Endometrial microvascular endothelial cells (primary cell): ENCODE measurements around the gene KDM6A. TPM values are rescaled to one million over a fixed set of nuclear protein-coding genes. Genes with fewer than 3 reads are reported as not detected.
"Not testable (repeated sequence)": the region's sequence is repeated elsewhere in the genome, so short reads cannot be mapped to it uniquely, and the experiment has no call there.

Experiments
- in situ Hi-C: cut with HindIII; loops from 2 replicates; pipeline ENCODE4 v1.10.0; 2017; ENCODE audit warnings: low sequenced_read_pairs, low pct_unique_long_range_greater_than_20kb; ENCODE audit errors: inconsistent ontology term
- total RNA-seq: library from RNA; depleted of rRNA; stranded (reverse); fragments of >200 nt; gene quantifications from one replicate; pipeline ENCODE4 v1.2.3, GENCODE V29; 2015; ENCODE audit errors: inconsistent ontology term

Gene KDM6A
- total RNA-seq, 1 donor from 2014 or later: 10.4 TPM

DNA sequence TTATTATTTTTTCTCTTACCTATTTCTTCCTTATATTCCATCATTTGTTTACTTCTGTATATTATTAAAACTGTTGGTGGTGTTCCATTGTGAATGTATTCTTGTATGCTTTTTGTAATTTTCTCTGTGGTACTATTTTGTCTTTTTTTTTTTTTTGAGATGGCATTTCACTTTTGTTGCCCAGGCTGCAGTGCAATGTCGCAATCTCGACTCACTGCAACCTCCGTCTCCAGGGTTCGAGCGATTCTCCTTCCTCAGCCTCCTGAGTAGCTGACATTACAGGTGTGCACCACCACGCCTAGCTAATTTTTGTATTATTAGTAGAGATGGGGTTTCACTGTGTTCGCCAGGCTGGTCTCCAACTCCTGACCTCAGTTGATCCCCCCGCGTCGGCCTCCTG lies 8.6 kb downstream of the KDM6A start:
- in situ Hi-C loops: no loop called here

DNA sequence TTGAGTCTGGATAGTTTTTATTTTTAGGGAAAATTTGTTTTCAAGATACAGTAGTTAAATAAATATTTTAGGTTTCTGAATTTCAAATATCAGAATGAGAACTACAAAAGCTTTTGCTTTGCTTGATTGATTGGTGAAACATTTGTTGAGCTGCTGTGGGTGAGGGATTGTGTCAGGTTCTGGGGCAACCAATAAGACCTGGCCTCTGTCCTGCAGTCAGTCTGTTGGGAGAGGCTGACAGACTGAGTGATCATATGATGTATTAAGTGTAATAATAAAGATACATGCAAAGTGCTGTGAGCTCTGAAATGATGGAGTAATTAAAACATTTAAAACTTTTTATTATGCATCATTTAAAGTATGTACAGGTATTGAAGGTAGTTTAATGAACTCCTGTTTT lies 9.6 kb downstream of the KDM6A start:
- in situ Hi-C loops: no loop called here

GRCh38 chrX:44884944-44885343 lies 12.0 kb downstream of the KDM6A start:
- in situ Hi-C loops: no loop called here

DNA sequence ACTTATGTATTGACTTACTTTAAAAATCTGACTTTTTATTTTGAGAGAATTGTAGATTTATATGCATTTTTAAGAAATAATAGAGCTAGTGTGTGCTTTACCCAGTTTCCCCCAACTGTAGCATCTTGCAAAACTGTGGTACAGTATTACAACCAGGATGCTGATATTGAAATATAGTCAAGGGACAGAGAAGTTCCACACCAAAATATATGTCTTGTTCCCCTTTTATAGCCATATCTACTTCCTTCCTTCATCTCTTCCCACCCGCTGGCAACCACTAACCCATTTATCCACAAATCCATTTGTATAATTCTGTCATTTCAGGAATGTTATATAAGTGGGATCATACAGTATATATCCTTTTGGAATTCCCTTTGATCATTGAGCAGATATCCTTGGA lies 16.8 kb downstream of the KDM6A start:
- in situ Hi-C loops: no loop called here

GRCh38 chrX:44890247-44890646 lies 17.3 kb downstream of the KDM6A start:
- in situ Hi-C loops: no loop called here

DNA sequence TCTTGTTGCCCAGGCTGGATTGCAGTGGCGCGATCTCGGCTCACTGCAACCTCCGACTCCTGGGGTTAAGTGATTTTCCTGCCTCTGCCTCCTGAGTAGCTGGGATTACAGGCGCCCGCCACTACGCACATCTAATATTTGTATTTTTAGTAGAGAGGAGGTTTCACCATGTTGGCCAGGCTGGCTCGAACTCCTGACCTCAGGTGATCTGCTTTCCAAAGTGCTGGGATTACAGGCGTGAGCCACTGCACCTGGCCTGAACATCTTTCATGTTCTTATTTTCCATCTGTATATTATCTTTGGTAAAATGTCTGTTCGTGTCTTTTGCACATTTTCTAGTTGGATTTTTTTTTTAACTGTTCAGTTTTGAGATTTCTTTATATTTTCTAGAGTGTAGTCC lies 17.7 kb downstream of the KDM6A start:
- in situ Hi-C loops: not testable (repeated sequence)

DNA sequence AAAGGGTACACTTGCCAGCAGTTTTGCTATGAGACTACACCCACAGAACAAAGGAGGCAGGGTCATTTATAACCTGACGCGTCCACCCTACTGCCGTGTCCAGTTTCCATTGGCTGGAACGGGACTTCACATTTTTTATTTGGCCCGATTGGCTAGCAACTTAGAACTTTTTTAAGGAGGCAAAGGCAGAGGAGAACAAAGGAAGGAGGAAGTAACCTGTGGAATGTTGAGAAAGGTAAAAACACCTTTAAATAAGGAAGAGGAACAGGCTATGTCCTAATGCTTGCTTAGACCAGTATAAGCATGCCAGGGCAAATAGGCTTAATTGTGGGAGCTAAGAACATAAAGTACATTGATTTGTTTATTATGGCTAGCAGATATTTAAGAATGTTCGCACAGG lies 18.7 kb downstream of the KDM6A start:
- in situ Hi-C loops: no loop called here

DNA sequence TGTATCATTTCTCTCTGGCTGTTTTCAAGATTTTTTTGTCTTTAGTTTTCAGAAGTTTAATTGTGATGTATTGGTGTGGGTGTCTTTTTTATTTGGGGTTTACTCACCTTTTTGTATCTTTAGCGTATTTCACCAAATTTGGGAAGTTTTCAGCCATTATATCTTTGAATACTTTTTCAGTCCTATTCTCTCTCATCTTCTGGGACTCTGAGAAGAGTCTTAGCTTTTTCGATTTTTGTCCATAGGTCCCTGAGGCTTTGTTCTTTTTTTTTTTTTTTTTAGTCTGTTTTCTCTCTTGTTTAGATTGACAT lies 23.8 kb downstream of the KDM6A start:
- in situ Hi-C loops: no loop called here

DNA sequence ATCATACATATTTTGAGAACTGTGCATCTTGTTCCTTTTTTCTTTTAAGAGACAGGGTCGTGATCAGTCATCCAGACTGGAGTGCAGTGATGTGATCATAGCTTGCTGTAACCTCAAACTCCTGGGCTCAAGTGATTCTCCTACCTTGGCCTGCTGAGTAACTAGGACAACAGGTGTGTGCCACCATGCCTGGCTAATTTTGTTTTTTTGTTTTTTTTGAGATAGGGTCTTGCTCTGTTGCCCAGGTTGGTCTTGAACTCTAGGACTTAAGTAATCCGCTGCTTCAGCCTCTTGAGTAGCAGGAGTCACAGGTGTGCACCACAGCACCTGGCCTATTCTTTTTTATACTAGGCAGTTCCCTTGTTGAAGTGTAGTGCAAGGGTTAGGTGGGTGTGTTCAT lies 24.6 kb downstream of the KDM6A start:
- in situ Hi-C loops: no loop called here

DNA sequence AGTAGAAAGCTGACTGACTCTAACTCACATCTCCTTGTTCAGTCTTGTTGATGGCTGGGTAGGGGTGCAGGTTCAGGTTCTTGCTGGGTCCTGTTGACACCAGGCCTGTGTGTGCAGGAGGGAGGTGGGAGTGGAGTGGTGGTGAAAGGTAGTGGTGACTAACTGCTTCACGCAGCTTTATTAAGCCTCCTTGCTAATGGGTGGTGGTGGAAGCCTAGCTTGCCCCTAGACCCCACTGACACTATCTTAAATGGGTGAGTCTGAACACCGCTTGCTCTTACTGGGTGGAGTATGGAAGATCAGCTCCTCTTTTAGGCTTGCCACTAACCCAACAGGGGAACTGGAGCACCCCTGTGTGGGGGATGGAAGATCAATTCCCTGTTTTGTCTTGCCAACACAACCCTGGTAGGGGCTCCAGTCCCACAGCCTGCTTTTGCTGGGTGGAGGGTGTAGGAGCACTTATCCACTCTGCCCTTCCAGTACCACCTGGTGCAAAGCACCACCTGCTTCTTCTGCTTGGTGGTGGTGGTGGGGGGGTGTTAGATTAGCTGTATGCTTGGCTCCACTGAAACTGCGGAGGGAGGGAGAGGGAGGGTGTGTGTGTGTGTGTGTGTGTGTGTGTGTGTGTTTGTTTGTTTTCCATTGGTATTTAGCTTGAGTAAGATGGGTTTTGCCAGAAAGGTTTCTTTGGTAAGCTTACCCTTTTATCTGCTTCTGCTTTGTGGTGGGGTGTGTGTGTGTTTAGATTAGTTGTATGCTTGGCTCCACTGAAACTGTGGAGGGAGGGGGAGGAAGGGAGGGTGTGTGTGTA lies 25.6 kb downstream of the KDM6A start:
- in situ Hi-C loops: no loop called here

- in situ Hi-C loops: no loop called here
These were observed 27.0 kb downstream of the KDM6A start for GRCh38 chrX:44899946-44900345.

- in situ Hi-C loops: no loop called here
These were observed 30.1 kb downstream of the KDM6A start for GRCh38 chrX:44903107-44903506.

DNA sequence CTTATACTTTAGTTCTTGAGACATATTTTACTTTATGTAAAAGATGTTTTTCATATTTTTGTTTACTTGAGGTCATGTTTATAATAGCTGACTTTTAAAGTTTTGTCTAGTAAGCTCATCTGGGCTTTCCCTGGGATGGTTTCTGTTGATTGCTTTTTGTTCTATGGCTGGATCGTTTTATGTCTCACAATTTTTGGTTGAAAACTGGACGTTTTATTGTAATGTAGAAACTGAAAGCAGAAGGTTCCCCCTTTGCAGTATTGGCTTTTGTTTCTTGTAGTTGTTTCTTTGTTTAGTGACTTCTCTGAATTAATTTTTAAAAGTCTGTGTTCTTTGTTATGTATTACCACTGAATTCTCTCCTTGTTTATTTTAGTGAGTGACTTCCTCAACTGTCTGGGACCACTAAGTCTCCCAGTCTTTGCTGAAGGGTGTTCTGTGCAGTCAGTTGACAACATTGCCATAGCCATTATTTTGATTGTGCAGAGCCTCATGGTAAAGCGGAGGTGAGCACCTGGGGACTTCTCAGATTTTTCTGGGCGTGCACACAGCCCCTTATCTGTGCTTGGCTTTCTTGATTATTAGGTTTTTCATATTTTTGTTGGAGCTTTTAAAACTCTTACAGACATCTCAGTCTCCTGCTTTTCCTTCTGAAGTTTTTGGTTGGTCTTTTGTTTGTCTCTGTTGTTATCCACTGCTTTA lies 31.0 kb downstream of the KDM6A start:
- in situ Hi-C loops: no loop called here

- in situ Hi-C loops: no loop called here
These were observed 31.6 kb downstream of the KDM6A start for GRCh38 chrX:44904542-44905115.

GRCh38 chrX:44906041-44906440 lies 33.1 kb downstream of the KDM6A start:
- in situ Hi-C loops: no loop called here

- in situ Hi-C loops: no loop called here
These were observed 33.6 kb downstream of the KDM6A start for GRCh38 chrX:44906542-44906941.

DNA sequence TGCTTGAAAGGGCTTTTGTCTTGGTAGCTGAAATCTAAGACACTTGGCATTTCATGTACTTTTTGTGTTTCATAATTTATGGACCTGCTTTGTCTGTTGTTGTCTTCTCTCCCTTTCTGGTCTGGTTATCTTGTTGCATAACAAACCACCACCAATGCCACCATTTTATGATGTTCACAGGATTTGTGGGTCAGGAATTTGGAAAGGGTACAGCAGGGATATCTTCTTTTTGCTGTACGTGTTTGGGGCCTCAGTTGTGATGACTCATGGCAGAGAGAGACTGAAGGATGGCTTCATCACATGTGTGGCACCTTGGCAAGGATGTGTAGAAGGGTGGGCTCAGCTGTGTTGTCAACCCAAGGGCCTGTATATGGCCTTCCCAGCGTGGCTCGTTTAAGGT lies 35.2 kb downstream of the KDM6A start:
- in situ Hi-C loops: no loop called here

DNA sequence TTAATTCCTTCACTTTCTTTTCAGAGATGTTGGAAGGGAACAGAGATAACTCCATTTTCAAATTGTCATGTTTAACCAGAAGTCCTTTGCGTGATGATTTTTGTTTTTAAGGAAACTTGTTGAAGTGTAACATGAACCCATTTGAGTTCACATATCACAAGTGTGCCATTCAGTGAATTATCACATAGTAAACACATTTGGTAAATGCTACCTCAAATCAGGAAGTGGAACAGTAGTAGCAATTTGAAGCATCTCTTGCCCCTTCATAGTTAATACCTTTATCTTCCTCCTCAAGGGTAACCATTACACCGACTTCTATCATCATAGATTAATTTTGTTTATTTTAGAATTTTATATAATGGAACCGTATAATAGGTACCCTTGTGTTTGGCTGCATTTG lies 35.8 kb downstream of the KDM6A start:
- in situ Hi-C loops: no loop called here

DNA sequence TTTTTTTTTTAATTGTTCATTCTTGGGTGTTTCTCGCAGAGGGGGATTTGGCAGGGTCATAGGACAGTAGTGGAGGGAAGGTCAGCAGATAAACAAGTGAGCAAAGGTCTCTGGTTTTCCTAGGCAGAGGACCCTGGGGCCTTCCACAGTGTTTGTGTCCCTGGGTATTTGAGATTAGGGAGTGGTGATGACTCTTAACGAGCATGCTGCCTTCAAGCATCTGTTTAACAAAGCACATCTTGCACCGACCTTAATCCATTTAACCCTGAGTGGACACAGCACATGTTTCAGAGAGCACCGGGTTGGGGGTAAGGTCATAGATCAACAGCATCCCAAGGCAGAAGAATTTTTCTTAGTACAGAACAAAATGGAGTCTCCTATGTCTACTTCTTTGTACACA lies 37.5 kb downstream of the KDM6A start:
- in situ Hi-C loops: not testable (repeated sequence)

- in situ Hi-C loops: not testable (repeated sequence)
These were observed 38.1 kb downstream of the KDM6A start for GRCh38 chrX:44911074-44911600.
